Measurements from ENCODE around the gene SDC4. TPM values are rescaled to one million over a fixed set of nuclear protein-coding genes. Genes with fewer than 3 reads are reported as not detected.

The SDC4 gene
- total and polyA plus RNA-seq, 8 donors = 183 to 329 (median 206) TPM

- intact Hi-C loops (cut with DNase I) = no loop called here
- ATAC-seq = no peak
- H3K27me3 ChIP-seq = peaks cover 29 to 70% of the 10 kb centered on the region in 2 donors
- no peak overlapping the region for H3K27ac ChIP-seq
- H3K4me3 ChIP-seq = no peak overlapping the region
- no peaks in the 10 kb centered on the region for H3K9me3 ChIP-seq
- H3K4me1 ChIP-seq = peaks cover 0 to 20% of the 10 kb centered on the region in 2 donors
- no peak for DNase-seq
- H3K36me3 ChIP-seq = no peaks in the 10 kb centered on the region
- TF ChIP-seq CTCF (IDR thresholded peaks at IDR 0.05) = no peak
Observed at GRCh38 chr20:45315672-45316071, 32.6 kb downstream of the SDC4 start.

GRCh38 chr20:45313943-45314342, 34.3 kb downstream of the SDC4 start:
- intact Hi-C loops (cut with DNase I) = no loop called here
- peaks cover 29 to 70% of the 10 kb centered on the region in 2 donors for H3K27me3 ChIP-seq
- no peak overlapping the region for H3K4me3 ChIP-seq
- no peaks in the 10 kb centered on the region for H3K36me3 ChIP-seq
- peaks cover 0 to 11% of the 10 kb centered on the region in 2 donors for H3K4me1 ChIP-seq
- no peaks in the 10 kb centered on the region for H3K9me3 ChIP-seq
- no peak for TF ChIP-seq CTCF (IDR thresholded peaks at IDR 0.05)
- ATAC-seq (no peak), DNase-seq (no peak)
- H3K27ac ChIP-seq = no peak overlapping the region

GRCh38 chr20:45313065-45313695, 35.0 kb downstream of the SDC4 start:
- Histone ChIP-seq H3K4me1 (peaks cover 0 to 9% of the 10 kb centered on the region in 2 donors), H3K36me3 (no peaks in the 10 kb centered on the region), H3K9me3 (no peaks in the 10 kb centered on the region), H3K4me3 (no peak overlapping the region), H3K27ac (no peak overlapping the region), H3K27me3 (peaks cover 29 to 73% of the 10 kb centered on the region in 2 donors)
- ATAC-seq (no peak), DNase-seq (no peak)
- intact Hi-C loops (cut with DNase I) = no loop called here
- no peak for TF ChIP-seq CTCF (IDR thresholded peaks at IDR 0.05)

- Histone ChIP-seq H3K4me1 (peaks cover 0 to 9% of the 10 kb centered on the region in 2 donors), H3K4me3 (no peak overlapping the region), H3K36me3 (no peaks in the 10 kb centered on the region), H3K27ac (no peak overlapping the region), H3K9me3 (no peaks in the 10 kb centered on the region), H3K27me3 (peaks cover 29 to 75% of the 10 kb centered on the region in 2 donors)
- no peak for TF ChIP-seq CTCF (IDR thresholded peaks at IDR 0.05)
- intact Hi-C loops (cut with DNase I) = no loop called here
- no peak for ATAC-seq
- no peak for DNase-seq
Observed at GRCh38 chr20:45312241-45312640, 36.0 kb downstream of the SDC4 start.

GRCh38 chr20:45311589-45312211, 36.5 kb downstream of the SDC4 start:
- Histone ChIP-seq H3K9me3 (no peaks in the 10 kb centered on the region), H3K27me3 (peaks cover 27 to 75% of the 10 kb centered on the region in 2 donors), H3K4me1 (peaks cover 0 to 10% of the 10 kb centered on the region in 2 donors), H3K36me3 (no peaks in the 10 kb centered on the region), H3K27ac (no peak overlapping the region), H3K4me3 (no peak overlapping the region)
- TF ChIP-seq CTCF (IDR thresholded peaks at IDR 0.05) = peak; percentile 84 to 85
- peak in 3 of 4 donors; percentile 48 to 93 (median 49) for DNase-seq
- intact Hi-C loops (cut with DNase I) = no loop called here
- peak; percentile 80 for ATAC-seq

Data from left lung (tissue), 10 donors.